NT2/D1 (cell line): Measurements from ENCODE around the gene ACAP3.

Source experiments
- SUZ12 ChIP-seq: IDR thresholded peaks from 2 replicates; pipeline ENCODE4 v1.6.1; 2011; ENCODE audit not compliant: insufficient read length, insufficient read depth; ENCODE audit errors: extremely low read depth
- YY1 ChIP-seq: IDR thresholded peaks from 2 replicates; pipeline ENCODE4 v1.6.1; 2011; ENCODE audit not compliant: insufficient read length, insufficient read depth
- ZNF274 ChIP-seq: IDR thresholded peaks from 2 replicates; pipeline ENCODE4 v1.6.1; 2011; ENCODE audit warnings: mild to moderate bottlenecking, low read depth, low read length

DNA sequence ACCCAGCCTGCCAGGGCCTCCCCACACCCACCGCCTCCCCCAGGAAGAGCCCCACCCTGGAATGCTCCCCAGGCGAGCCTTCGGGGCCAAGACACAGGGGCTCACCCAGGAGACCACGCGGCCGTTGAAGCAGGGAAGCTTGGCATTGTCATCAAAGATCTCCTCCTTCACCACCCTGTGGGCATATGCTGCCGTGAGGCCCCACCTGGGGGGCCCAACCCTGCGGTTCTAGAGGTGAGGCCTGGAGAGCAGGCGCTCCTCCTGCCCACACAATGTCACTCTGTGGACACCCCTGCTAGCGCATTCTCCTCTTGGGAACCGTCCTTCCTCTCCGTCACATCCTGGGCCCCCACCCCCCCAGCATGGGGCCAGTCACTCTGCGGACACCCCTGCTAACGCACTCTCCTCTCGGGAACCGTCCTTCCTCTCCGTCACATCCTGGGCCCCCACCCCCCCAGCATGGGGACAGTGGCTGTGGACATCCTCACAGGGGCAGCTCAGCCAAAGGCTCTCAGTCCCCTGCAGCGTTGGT lies 34.9 kb upstream of the ACAP3 start:
- TF ChIP-seq YY1, result no peak
- TF ChIP-seq ZNF274, result no peak
- TF ChIP-seq SUZ12, result no peak
